GM12872 (cell line): ENCODE measurements around the gene SHROOM1.

Source experiments
- TF ChIP-seq, protein P1 (sequence below): IDR thresholded peaks from 3 replicates; pipeline ENCODE4 v1.5.1; 2011; ENCODE audit warnings: low read depth, mild to moderate bottlenecking, low read length, moderate library complexity; ENCODE audit not compliant: insufficient read depth

Gene SHROOM1

DNA sequence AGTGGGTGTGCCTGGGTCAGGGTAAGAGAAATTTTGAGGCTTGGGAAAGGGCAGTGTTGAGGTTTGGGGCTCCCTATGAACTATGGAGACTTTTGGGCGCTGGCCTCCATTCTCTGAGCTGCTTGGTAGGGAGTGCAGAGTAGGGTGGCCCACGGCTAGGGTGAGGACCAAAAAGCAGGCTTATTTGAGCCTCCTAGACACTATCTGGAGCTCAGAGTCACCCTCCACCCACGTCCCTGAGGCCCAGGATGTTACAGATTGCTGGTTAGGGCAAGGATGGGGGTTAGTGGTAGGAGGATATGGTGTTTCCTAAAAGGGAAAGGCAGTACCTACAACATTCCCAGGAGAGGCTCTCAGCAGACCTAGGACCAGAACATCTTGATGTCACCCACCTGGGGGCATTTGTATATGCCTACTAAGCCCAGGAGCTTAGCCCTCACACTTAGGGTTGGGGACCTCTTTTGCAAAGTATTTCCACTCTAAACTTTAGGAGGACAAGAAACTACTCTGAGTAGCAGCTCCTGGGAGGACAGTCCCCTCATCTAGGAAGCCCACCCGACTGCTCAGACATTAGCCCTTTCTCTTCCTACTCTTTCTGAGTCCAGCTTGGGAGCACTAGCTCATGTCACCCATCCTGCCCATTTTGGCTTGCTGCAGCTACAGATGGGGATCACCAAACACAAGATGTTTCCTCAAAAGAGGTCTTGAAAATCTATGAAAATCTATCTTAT is 2.3 kb downstream of the SHROOM1 start:
- TF ChIP-seq, protein P1, sequence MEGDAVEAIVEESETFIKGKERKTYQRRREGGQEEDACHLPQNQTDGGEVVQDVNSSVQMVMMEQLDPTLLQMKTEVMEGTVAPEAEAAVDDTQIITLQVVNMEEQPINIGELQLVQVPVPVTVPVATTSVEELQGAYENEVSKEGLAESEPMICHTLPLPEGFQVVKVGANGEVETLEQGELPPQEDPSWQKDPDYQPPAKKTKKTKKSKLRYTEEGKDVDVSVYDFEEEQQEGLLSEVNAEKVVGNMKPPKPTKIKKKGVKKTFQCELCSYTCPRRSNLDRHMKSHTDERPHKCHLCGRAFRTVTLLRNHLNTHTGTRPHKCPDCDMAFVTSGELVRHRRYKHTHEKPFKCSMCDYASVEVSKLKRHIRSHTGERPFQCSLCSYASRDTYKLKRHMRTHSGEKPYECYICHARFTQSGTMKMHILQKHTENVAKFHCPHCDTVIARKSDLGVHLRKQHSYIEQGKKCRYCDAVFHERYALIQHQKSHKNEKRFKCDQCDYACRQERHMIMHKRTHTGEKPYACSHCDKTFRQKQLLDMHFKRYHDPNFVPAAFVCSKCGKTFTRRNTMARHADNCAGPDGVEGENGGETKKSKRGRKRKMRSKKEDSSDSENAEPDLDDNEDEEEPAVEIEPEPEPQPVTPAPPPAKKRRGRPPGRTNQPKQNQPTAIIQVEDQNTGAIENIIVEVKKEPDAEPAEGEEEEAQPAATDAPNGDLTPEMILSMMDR = no peak

DNA sequence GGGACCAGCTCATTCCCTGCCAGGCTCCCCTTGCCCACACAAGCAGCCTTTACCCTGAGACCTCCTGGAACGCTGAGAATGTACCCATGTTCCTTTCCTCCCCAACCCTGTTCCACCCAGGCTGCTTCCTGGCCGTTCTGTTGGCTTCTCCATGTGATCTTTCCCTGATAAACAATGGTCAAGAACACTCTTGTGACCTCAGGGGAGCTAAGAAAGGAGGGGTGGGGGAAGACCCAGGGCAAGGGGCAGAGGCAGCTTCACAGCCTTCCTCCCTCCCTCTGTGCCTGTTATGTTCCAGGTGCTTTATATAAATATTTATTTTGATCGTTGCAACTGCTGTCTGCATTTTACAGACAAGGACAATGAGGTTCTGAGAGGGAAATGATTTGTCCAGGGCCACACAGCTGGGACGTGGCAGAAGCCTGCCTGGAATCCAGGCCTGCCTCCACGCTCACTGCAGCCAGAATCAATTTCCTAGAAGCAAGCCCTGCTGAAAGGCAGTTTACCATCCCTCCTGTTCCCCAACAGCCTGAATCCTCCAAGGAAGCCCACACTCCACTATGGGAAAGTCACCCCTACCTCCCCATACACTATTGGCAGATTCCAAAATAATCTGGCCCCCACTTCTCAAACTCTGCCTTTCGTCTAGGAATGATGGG is 3.9 kb downstream of the SHROOM1 start:
- TF ChIP-seq, protein P1 = no peak

DNA sequence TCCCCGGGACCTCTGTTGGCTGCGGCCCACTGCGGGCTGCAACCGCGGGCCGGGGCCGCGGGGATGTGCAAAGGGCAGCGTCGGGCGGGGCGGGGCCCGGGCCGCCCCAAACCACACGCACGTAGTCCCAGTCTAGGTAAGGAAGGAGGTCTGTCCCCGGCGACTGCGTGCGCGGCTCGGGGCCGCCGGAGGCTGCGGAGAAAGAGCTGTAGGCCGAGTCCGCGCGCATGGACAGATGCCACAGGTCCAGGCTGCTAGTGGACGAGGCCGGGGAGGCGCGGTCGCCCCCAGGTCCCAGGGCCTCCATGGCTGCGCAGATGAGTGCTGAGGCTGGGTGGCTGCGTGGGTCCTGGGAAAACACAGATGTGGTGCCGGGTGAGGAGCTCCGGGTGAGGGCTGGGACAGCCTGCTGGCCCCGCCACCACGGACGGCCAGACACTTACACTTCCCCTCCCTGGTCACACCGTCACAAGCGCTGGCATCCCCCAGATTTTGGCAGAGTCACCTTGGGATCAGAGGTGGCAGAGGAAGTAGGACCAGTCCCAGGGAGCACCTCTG is 4.5 kb downstream of the SHROOM1 start:
- TF ChIP-seq, protein P1 = no peak

DNA sequence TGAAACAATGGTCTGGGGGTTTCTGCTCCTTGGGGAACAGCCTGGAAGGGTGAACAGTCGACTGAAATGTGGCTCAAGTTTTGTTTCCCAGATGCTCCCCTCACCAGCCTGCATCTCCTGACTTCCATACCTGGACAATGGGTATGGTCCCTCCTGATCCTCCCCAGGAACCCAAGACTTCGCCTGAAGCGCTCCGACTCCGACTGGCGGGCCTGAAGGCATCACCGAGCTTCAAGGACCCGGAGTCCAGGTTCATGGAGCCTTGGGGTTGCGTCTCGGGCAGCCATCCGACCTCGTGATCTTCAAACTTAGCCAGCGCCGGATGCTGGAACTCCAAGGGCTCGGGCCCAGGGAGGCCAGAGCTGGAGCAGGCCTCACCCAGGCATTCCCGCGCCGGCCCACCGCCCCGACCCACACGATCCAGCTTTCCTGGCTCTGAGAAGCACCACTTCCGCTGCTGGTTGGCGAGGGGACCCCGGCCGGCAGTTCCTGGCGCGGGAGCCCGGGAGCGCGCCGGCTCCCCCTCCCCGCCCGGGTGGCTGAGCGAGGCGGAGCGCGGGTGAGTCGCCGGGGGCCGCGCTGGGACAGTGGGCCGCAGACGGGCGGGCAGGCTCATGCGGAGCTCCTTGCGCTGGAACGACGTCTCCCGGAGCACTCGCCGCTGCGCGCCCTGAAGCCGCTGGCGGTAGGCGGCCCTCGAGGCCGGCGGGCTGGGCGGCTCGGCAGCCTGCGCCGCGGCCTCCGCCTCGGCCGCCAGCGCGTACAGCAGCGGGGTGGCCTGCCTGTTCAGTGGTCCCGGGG is 5.2 kb downstream of the SHROOM1 start:
- TF ChIP-seq, protein P1 = no peak

DNA sequence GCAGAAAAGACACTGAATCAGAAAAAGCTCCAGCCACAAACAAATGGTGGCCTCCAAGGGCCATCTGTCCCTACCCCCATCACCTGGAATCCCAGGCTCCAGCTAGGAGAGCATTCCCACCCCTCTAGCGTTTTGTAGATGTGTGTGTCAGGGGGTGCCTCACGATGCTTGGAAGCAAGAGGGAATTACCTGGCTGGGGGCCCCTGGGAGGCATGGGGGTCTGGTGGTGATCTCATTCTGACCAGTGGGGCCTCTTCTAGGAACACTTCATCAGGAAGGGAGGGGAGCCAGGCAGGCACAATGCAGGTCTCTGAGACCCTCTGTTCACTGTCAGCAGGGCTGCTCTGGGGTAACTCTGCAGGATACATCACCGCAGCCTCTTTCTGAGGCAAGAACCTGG is 6.0 kb downstream of the SHROOM1 start:
- TF ChIP-seq, protein P1 = no peak

DNA sequence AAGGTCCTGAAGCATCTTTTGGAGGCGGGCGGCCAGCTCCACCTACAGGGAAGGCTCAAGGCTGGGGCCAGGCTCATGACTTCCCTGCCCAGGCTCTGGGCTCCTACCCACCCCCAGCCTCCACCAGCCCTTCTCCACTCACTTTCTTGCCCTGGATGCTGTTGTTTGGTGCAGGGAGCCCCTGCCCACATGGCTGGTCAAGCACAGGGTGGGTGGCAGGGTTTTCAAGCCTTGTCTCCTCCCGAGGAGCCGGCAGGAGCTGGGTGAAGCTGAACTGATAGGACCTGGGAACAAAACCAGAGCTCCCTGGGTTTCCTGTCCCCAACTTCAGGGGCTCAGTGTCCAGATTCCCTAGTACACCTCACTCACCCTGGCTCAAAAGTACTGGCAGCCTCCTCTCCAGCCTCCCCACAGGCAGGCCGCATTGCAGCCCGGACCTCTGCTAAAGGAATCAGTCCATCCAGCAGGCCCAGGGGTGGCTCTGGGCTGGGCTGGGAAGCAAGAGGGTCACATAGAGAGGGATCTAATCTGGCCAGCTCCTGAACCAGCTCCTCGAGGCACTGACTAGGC is 6.9 kb downstream of the SHROOM1 start:
- TF ChIP-seq, protein P1 = no peak
